Measurements from ENCODE around the gene HOXD11.

HOXD11 gene

GRCh38 chr2:176130957-176131847 lies 24.1 kb downstream of the HOXD11 start:
- TF ChIP-seq RAD21 (IDR thresholded peaks at IDR 0.05; ENCODE audit: low read depth), result no peak
- no peak for TF ChIP-seq EP300 (IDR thresholded peaks at IDR 0.05; ENCODE audit: borderline replicate concordance)
- TF ChIP-seq CREB1 (IDR thresholded peaks at IDR 0.05; ENCODE audit: low read depth), result no peak
- TF ChIP-seq REST (IDR thresholded peaks at IDR 0.05; ENCODE audit: low read depth), result no peak
- no peak for TF ChIP-seq EGR1 (IDR thresholded peaks at IDR 0.05)
- no peak for TF ChIP-seq FOXM1 (IDR thresholded peaks at IDR 0.05; ENCODE audit: borderline replicate concordance, low read depth)

GRCh38 chr2:176131848-176132158 lies 24.7 kb downstream of the HOXD11 start:
- TF ChIP-seq NFIC (IDR thresholded peaks at IDR 0.05), result no peak
- TF ChIP-seq TAF1 (IDR thresholded peaks at IDR 0.05; ENCODE audit: low read depth), result no peak
- TF ChIP-seq FOXM1 (IDR thresholded peaks at IDR 0.05; ENCODE audit: borderline replicate concordance, low read depth), result no peak
- no peak for TF ChIP-seq ZBTB7A (IDR thresholded peaks at IDR 0.05; ENCODE audit: low read depth)
- no peak for TF ChIP-seq TCF12 (IDR thresholded peaks at IDR 0.05; ENCODE audit: low read depth)
- TF ChIP-seq USF1 (IDR thresholded peaks at IDR 0.05), result no peak
- TF ChIP-seq CREB1 (IDR thresholded peaks at IDR 0.05; ENCODE audit: low read depth), result no peak
- TF ChIP-seq YY1 (IDR thresholded peaks at IDR 0.05; ENCODE audit: low read depth), result no peak
- no peak for TF ChIP-seq CEBPB (IDR thresholded peaks at IDR 0.05)
- TF ChIP-seq RAD21 (IDR thresholded peaks at IDR 0.05; ENCODE audit: low read depth), result no peak
- no peak for TF ChIP-seq REST (IDR thresholded peaks at IDR 0.05; ENCODE audit: low read depth)
- TF ChIP-seq EP300 (IDR thresholded peaks at IDR 0.05; ENCODE audit: borderline replicate concordance), result no peak
- no peak for TF ChIP-seq TEAD4 (IDR thresholded peaks at IDR 0.05)
- TF ChIP-seq MAX (IDR thresholded peaks at IDR 0.05), result no peak

- TF ChIP-seq USF1 (IDR thresholded peaks at IDR 0.05) (no peak), EGR1 (IDR thresholded peaks at IDR 0.05) (no peak), EP300 (IDR thresholded peaks at IDR 0.05; ENCODE audit: borderline replicate concordance) (no peak), ZBTB7A (IDR thresholded peaks at IDR 0.05; ENCODE audit: low read depth) (no peak), TCF12 (IDR thresholded peaks at IDR 0.05; ENCODE audit: low read depth) (no peak), CREB1 (IDR thresholded peaks at IDR 0.05; ENCODE audit: low read depth) (no peak), TEAD4 (IDR thresholded peaks at IDR 0.05) (no peak), TAF1 (IDR thresholded peaks at IDR 0.05; ENCODE audit: low read depth) (no peak), RAD21 (IDR thresholded peaks at IDR 0.05; ENCODE audit: low read depth) (no peak), REST (IDR thresholded peaks at IDR 0.05; ENCODE audit: low read depth) (no peak)
Measured at GRCh38 chr2:176132205-176133171, 25.4 kb downstream of the HOXD11 start.

GRCh38 chr2:176133389-176133788 lies 26.3 kb downstream of the HOXD11 start:
- TF ChIP-seq NFIC (IDR thresholded peaks at IDR 0.05), result no peak
- no peak for TF ChIP-seq TCF12 (IDR thresholded peaks at IDR 0.05; ENCODE audit: low read depth)
- no peak for TF ChIP-seq USF1 (IDR thresholded peaks at IDR 0.05)
- no peak for TF ChIP-seq EGR1 (IDR thresholded peaks at IDR 0.05)
- TF ChIP-seq RAD21 (IDR thresholded peaks at IDR 0.05; ENCODE audit: low read depth), result no peak
- TF ChIP-seq FOXM1 (IDR thresholded peaks at IDR 0.05; ENCODE audit: borderline replicate concordance, low read depth), result no peak
- no peak for TF ChIP-seq CREB1 (IDR thresholded peaks at IDR 0.05; ENCODE audit: low read depth)
- TF ChIP-seq TEAD4 (IDR thresholded peaks at IDR 0.05), result no peak
- no peak for TF ChIP-seq CEBPB (IDR thresholded peaks at IDR 0.05)
- no peak for TF ChIP-seq MAX (IDR thresholded peaks at IDR 0.05)
- no peak for TF ChIP-seq YY1 (IDR thresholded peaks at IDR 0.05; ENCODE audit: low read depth)
- TF ChIP-seq REST (IDR thresholded peaks at IDR 0.05; ENCODE audit: low read depth), result no peak
- TF ChIP-seq EP300 (IDR thresholded peaks at IDR 0.05; ENCODE audit: borderline replicate concordance), result no peak
- no peak for TF ChIP-seq TAF1 (IDR thresholded peaks at IDR 0.05; ENCODE audit: low read depth)
- no peak for TF ChIP-seq ZBTB7A (IDR thresholded peaks at IDR 0.05; ENCODE audit: low read depth)

Measured in Ishikawa (cell line).